Ishikawa (cell line): ENCODE data around the gene POLR3K.

Source experiments
- CEBPB ChIP-seq: IDR thresholded peaks from 2 replicates; pipeline ENCODE4 v1.6.1; 2012
- CREB1 ChIP-seq: IDR thresholded peaks from 2 replicates; pipeline ENCODE4 v1.6.1; 2012; ENCODE audit warnings: low read depth
- EGR1 ChIP-seq: IDR thresholded peaks from 2 replicates; pipeline ENCODE4 v1.6.1; 2012
- EP300 ChIP-seq: IDR thresholded peaks from 2 replicates; pipeline ENCODE4 v1.6.1; 2012; ENCODE audit warnings: borderline replicate concordance
- FOXM1 ChIP-seq: IDR thresholded peaks from 2 replicates; pipeline ENCODE4 v1.6.1; 2012; ENCODE audit warnings: low read depth, borderline replicate concordance
- MAX ChIP-seq: IDR thresholded peaks from 2 replicates; pipeline ENCODE4 v1.6.1; 2012
- NFIC ChIP-seq: IDR thresholded peaks from 2 replicates; pipeline ENCODE4 v1.6.1; 2012
- RAD21 ChIP-seq: IDR thresholded peaks from 2 replicates; pipeline ENCODE4 v1.6.1; 2012; ENCODE audit warnings: low read depth
- REST ChIP-seq: IDR thresholded peaks from 2 replicates; pipeline ENCODE4 v1.6.1; 2012; ENCODE audit warnings: low read depth, mild to moderate bottlenecking
- TAF1 ChIP-seq: IDR thresholded peaks from 2 replicates; pipeline ENCODE4 v1.6.1; 2012; ENCODE audit warnings: low read depth, mild to moderate bottlenecking
- TCF12 ChIP-seq: IDR thresholded peaks from 2 replicates; pipeline ENCODE4 v1.6.1; 2012; ENCODE audit warnings: low read depth
- TEAD4 ChIP-seq: IDR thresholded peaks from 2 replicates; pipeline ENCODE4 v1.6.1; 2012
- USF1 ChIP-seq: IDR thresholded peaks from 2 replicates; pipeline ENCODE4 v1.6.1; 2012
- YY1 ChIP-seq: IDR thresholded peaks from 2 replicates; pipeline ENCODE4 v1.6.1; 2012; ENCODE audit warnings: low read depth
- ZBTB7A ChIP-seq: IDR thresholded peaks from 2 replicates; pipeline ENCODE4 v1.6.1; 2012; ENCODE audit warnings: low read depth

The POLR3K gene

GRCh38 chr16:56231-56927 is 3.0 kb upstream of the POLR3K start:
- TF ChIP-seq TEAD4 (no peak), NFIC (no peak), ZBTB7A (no peak), CEBPB (no peak), TCF12 (no peak), FOXM1 (no peak), USF1 (no peak), YY1 (no peak), MAX (no peak)

GRCh38 chr16:55571-56136 is 2.2 kb upstream of the POLR3K start:
- TF ChIP-seq NFIC = no peak
- no peak for TF ChIP-seq TCF12
- TF ChIP-seq REST = no peak
- TF ChIP-seq RAD21 = no peak

GRCh38 chr16:54237-54581 is 801 bp upstream of the POLR3K start:
- TF ChIP-seq USF1 = no peak
- no peak for TF ChIP-seq TEAD4
- TF ChIP-seq NFIC = no peak
- TF ChIP-seq ZBTB7A = no peak
- no peak for TF ChIP-seq FOXM1
- TF ChIP-seq EGR1 = no peak
- no peak for TF ChIP-seq TCF12
- TF ChIP-seq RAD21 = no peak
- no peak for TF ChIP-seq CEBPB
- TF ChIP-seq CREB1 = no peak
- no peak for TF ChIP-seq YY1
- TF ChIP-seq EP300 = no peak
- no peak for TF ChIP-seq MAX
- no peak for TF ChIP-seq REST
- no peak for TF ChIP-seq TAF1

- TF ChIP-seq NFIC = no peak
- TF ChIP-seq CREB1 = no peak
- TF ChIP-seq RAD21 = no peak
- TF ChIP-seq CEBPB = no peak
- no peak for TF ChIP-seq REST
- no peak for TF ChIP-seq EP300
- TF ChIP-seq EGR1 = no peak
- TF ChIP-seq ZBTB7A = no peak
- TF ChIP-seq TCF12 = no peak
- TF ChIP-seq TEAD4 = no peak
- no peak for TF ChIP-seq MAX
- TF ChIP-seq FOXM1 = no peak
- TF ChIP-seq USF1 = no peak
- TF ChIP-seq YY1 = no peak
- TF ChIP-seq TAF1 = no peak
Measured at GRCh38 chr16:50769-51591, 2.4 kb downstream of the POLR3K start.
